ENCODE results near the gene NAGLU. TPM values are rescaled to one million over a fixed set of nuclear protein-coding genes. Genes with fewer than 3 reads are reported as not detected.
"Not testable (repeated sequence)": the region's sequence is repeated elsewhere in the genome, so short reads cannot be mapped to it uniquely, and the experiment has no call there.

The NAGLU gene
- total and polyA plus RNA-seq, 9 donors: 15.4 to 24.1 (median 20.6) TPM

- Histone ChIP-seq H3K27me3 (ENCODE audit: control insufficient read depth, insufficient read depth, low read length) (peaks cover 3% of the 10 kb centered on the region), H3K9me3 (replicated peaks; ENCODE audit: control insufficient read depth, low read depth, low read length) (no peaks in the 10 kb centered on the region), H3K4me1 (ENCODE audit: control insufficient read depth, insufficient read depth, low read length) (peaks cover 26% of the 10 kb centered on the region), H3K27ac (ENCODE audit: low read length) (no peak overlapping the region), H3K36me3 (ENCODE audit: control insufficient read depth, insufficient read depth, low read length) (no peaks in the 10 kb centered on the region), H3K4me3 (ENCODE audit: low read length) (peak overlapping the region; percentile 96)
- WGBS (ENCODE audit: insufficient coverage): 57% methylated on average over 42 of the region's 45 CpGs
- no peak for DNase-seq
Observed at GRCh38 chr17:42553161-42553818, 17.2 kb downstream of the NAGLU start.

- no peak for DNase-seq
- 60% methylated on average over 12 of the region's 16 CpGs for WGBS (ENCODE audit: insufficient coverage)
- Histone ChIP-seq H3K9me3 (replicated peaks; ENCODE audit: control insufficient read depth, low read depth, low read length) (no peaks in the 10 kb centered on the region), H3K27ac (ENCODE audit: low read length) (peak overlapping the region; percentile 95), H3K36me3 (ENCODE audit: control insufficient read depth, insufficient read depth, low read length) (no peaks in the 10 kb centered on the region), H3K4me1 (ENCODE audit: control insufficient read depth, insufficient read depth, low read length) (peaks cover 23% of the 10 kb centered on the region), H3K4me3 (ENCODE audit: low read length) (peak overlapping the region; percentile 96), H3K27me3 (ENCODE audit: control insufficient read depth, insufficient read depth, low read length) (peaks cover under 1% of the 10 kb centered on the region)
Observed at GRCh38 chr17:42553866-42554249, 17.8 kb downstream of the NAGLU start.

GRCh38 chr17:42554250-42555121 lies 18.4 kb downstream of the NAGLU start:
- H3K36me3 ChIP-seq (ENCODE audit: control insufficient read depth, insufficient read depth, low read length): no peaks in the 10 kb centered on the region
- peaks cover 23% of the 10 kb centered on the region for H3K4me1 ChIP-seq (ENCODE audit: control insufficient read depth, insufficient read depth, low read length)
- WGBS (ENCODE audit: insufficient coverage): under 1% methylated on average over 65 of the region's 82 CpGs
- DNase-seq: peak; percentile 96
- H3K4me3 ChIP-seq (ENCODE audit: low read length): peak overlapping the region; percentile 96
- peak overlapping the region; percentile 95 for H3K27ac ChIP-seq (ENCODE audit: low read length)
- no peaks in the 10 kb centered on the region for H3K27me3 ChIP-seq (ENCODE audit: control insufficient read depth, insufficient read depth, low read length)
- no peaks in the 10 kb centered on the region for H3K9me3 ChIP-seq (replicated peaks; ENCODE audit: control insufficient read depth, low read depth, low read length)

- Histone ChIP-seq H3K4me1 (ENCODE audit: control insufficient read depth, insufficient read depth, low read length) (peaks cover 23% of the 10 kb centered on the region), H3K27me3 (ENCODE audit: control insufficient read depth, insufficient read depth, low read length) (no peaks in the 10 kb centered on the region), H3K4me3 (ENCODE audit: low read length) (peak overlapping the region; percentile 96), H3K27ac (ENCODE audit: low read length) (peak overlapping the region; percentile 95), H3K36me3 (ENCODE audit: control insufficient read depth, insufficient read depth, low read length) (no peaks in the 10 kb centered on the region), H3K9me3 (replicated peaks; ENCODE audit: control insufficient read depth, low read depth, low read length) (no peaks in the 10 kb centered on the region)
- no peak for DNase-seq
- no CpG with 5 or more reads among the region's 4 CpGs for WGBS (ENCODE audit: insufficient coverage)
Observed at GRCh38 chr17:42555122-42555622, 19.1 kb downstream of the NAGLU start.

- H3K27ac ChIP-seq (ENCODE audit: low read length); H3K36me3 ChIP-seq (ENCODE audit: control insufficient read depth, insufficient read depth, low read length); H3K27me3 ChIP-seq (ENCODE audit: control insufficient read depth, insufficient read depth, low read length); H3K4me3 ChIP-seq (ENCODE audit: low read length); H3K9me3 ChIP-seq (replicated peaks; ENCODE audit: control insufficient read depth, low read depth, low read length); DNase-seq: not testable (repeated sequence)
- peaks cover 23% of the 10 kb centered on the region for H3K4me1 ChIP-seq (ENCODE audit: control insufficient read depth, insufficient read depth, low read length)
- 41% methylated on average over 3 of the region's 5 CpGs for WGBS (ENCODE audit: insufficient coverage)
Observed at GRCh38 chr17:42555961-42556617, 20.0 kb downstream of the NAGLU start.

- Histone ChIP-seq H3K4me3 (ENCODE audit: low read length) (no peak overlapping the region), H3K4me1 (ENCODE audit: control insufficient read depth, insufficient read depth, low read length) (peaks cover 34% of the 10 kb centered on the region), H3K27ac (ENCODE audit: low read length) (no peak overlapping the region), H3K27me3 (ENCODE audit: control insufficient read depth, insufficient read depth, low read length) (no peaks in the 10 kb centered on the region), H3K9me3 (replicated peaks; ENCODE audit: control insufficient read depth, low read depth, low read length) (no peaks in the 10 kb centered on the region), H3K36me3 (ENCODE audit: control insufficient read depth, insufficient read depth, low read length) (peaks cover 9% of the 10 kb centered on the region)
- DNase-seq: no peak
- 93% methylated on average over 5 of the region's 6 CpGs for WGBS (ENCODE audit: insufficient coverage)
Observed at GRCh38 chr17:42559075-42559474, 23.0 kb downstream of the NAGLU start.

GRCh38 chr17:42560246-42560645 lies 24.2 kb downstream of the NAGLU start:
- no peaks in the 10 kb centered on the region for H3K27me3 ChIP-seq (ENCODE audit: control insufficient read depth, insufficient read depth, low read length)
- H3K36me3 ChIP-seq (ENCODE audit: control insufficient read depth, insufficient read depth, low read length): peaks cover 21% of the 10 kb centered on the region
- no peak for DNase-seq
- no CpG with 5 or more reads among the region's 3 CpGs for WGBS (ENCODE audit: insufficient coverage)
- H3K4me3 ChIP-seq (ENCODE audit: low read length): no peak overlapping the region
- H3K9me3 ChIP-seq (replicated peaks; ENCODE audit: control insufficient read depth, low read depth, low read length): no peaks in the 10 kb centered on the region
- H3K27ac ChIP-seq (ENCODE audit: low read length): no peak overlapping the region
- H3K4me1 ChIP-seq (ENCODE audit: control insufficient read depth, insufficient read depth, low read length): peaks cover 29% of the 10 kb centered on the region

- 0% methylated on average over 26 of the region's 26 CpGs for WGBS (ENCODE audit: insufficient coverage)
- DNase-seq: peak; percentile 99
Observed at GRCh38 chr17:42561897-42562387, 25.9 kb downstream of the NAGLU start, which contains the start of gene COASY. COASY (plus strand) TSS chr17:42562148; CDS start chr17:42562623, 475 bp downstream.

GRCh38 chr17:42562388-42563142 lies 26.5 kb downstream of the NAGLU start:
- Histone ChIP-seq H3K4me3 (ENCODE audit: low read length) (peak overlapping the region; percentile 95), H3K27ac (ENCODE audit: low read length) (peak overlapping the region; percentile 96), H3K9me3 (replicated peaks; ENCODE audit: control insufficient read depth, low read depth, low read length) (no peaks in the 10 kb centered on the region), H3K27me3 (ENCODE audit: control insufficient read depth, insufficient read depth, low read length) (no peaks in the 10 kb centered on the region), H3K4me1 (ENCODE audit: control insufficient read depth, insufficient read depth, low read length) (peaks cover 36% of the 10 kb centered on the region), H3K36me3 (ENCODE audit: control insufficient read depth, insufficient read depth, low read length) (peaks cover 34% of the 10 kb centered on the region)
- no peak for DNase-seq
- WGBS (ENCODE audit: insufficient coverage): 6% methylated on average over 38 of the region's 48 CpGs

More at GRCh38 chr17:42561897-42562387, 25.9 kb downstream of the NAGLU start, which contains the start of gene COASY:
- Histone ChIP-seq H3K27ac (ENCODE audit: low read length) (peak within 1 kb of the TSS; percentile 96), H3K36me3 (ENCODE audit: control insufficient read depth, insufficient read depth, low read length) (peaks cover 34% of the 10 kb centered on the region), H3K4me3 (ENCODE audit: low read length) (peak within 1 kb of the TSS; percentile 95), H3K9me3 (replicated peaks; ENCODE audit: control insufficient read depth, low read depth, low read length) (no peaks in the 10 kb centered on the region), H3K27me3 (ENCODE audit: control insufficient read depth, insufficient read depth, low read length) (no peaks in the 10 kb centered on the region), H3K4me1 (ENCODE audit: control insufficient read depth, insufficient read depth, low read length) (peaks cover 34% of the 10 kb centered on the region)
